GM12873 (cell line): ENCODE results near the gene NFKBIZ.

ENCODE experiments used
- TF ChIP-seq, protein P1 (sequence below): IDR thresholded peaks from 2 replicates; pipeline ENCODE4 v1.5.1; 2012; ENCODE audit warnings: low read depth, mild to moderate bottlenecking, moderate library complexity, low read length, control low read depth; ENCODE audit not compliant: insufficient read depth; ENCODE audit errors: missing control alignments

NFKBIZ gene

DNA sequence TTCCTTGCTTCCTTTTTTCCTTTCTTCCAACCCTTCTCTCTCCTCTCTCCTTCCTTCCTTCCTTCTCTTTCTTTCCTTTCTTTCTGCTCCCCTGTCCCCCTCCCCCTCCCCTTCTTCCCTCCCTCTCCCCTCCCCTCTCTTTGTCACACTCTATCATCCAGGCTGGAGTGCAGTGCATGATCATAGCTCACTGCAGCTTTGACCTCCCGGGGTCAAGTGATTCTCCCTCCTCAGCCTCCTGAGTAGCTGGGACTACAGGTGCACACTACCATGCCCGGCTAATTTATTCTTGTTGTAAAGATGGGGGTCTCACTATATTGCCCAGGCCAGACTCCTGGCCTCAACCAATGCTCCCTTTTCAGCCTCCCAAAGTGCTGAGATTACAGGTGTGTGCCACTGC is 18.7 kb downstream of the NFKBIZ start:
- TF ChIP-seq, protein P1, sequence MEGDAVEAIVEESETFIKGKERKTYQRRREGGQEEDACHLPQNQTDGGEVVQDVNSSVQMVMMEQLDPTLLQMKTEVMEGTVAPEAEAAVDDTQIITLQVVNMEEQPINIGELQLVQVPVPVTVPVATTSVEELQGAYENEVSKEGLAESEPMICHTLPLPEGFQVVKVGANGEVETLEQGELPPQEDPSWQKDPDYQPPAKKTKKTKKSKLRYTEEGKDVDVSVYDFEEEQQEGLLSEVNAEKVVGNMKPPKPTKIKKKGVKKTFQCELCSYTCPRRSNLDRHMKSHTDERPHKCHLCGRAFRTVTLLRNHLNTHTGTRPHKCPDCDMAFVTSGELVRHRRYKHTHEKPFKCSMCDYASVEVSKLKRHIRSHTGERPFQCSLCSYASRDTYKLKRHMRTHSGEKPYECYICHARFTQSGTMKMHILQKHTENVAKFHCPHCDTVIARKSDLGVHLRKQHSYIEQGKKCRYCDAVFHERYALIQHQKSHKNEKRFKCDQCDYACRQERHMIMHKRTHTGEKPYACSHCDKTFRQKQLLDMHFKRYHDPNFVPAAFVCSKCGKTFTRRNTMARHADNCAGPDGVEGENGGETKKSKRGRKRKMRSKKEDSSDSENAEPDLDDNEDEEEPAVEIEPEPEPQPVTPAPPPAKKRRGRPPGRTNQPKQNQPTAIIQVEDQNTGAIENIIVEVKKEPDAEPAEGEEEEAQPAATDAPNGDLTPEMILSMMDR = no peak

GRCh38 chr3:101868534-101869464 is 19.5 kb downstream of the NFKBIZ start:
- TF ChIP-seq, protein P1 = no peak

- TF ChIP-seq, protein P1 = no peak
Observed at GRCh38 chr3:101870138-101870537, 20.8 kb downstream of the NFKBIZ start.

- TF ChIP-seq, protein P1 = no peak
Observed at GRCh38 chr3:101873619-101874018, 24.3 kb downstream of the NFKBIZ start.

DNA sequence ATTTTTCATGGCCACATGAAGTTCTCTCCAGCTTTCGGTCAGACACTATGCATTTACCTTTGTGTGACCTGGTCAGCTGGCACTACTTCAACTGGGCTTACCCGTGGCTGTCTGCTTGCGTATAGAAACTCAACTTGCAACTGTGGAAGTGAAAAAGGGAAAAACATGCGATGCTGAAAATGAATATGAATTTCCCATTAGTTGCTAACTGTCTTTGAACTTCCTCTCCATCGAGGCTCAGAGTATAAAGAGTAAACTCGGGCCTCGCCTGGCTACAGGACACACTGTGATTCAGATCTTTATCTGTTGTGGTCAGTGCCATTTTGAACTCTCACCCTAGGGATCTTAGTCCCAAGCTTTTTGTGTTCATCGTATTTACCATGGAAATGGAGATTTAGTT is 26.8 kb downstream of the NFKBIZ start:
- TF ChIP-seq, protein P1 = no peak

DNA sequence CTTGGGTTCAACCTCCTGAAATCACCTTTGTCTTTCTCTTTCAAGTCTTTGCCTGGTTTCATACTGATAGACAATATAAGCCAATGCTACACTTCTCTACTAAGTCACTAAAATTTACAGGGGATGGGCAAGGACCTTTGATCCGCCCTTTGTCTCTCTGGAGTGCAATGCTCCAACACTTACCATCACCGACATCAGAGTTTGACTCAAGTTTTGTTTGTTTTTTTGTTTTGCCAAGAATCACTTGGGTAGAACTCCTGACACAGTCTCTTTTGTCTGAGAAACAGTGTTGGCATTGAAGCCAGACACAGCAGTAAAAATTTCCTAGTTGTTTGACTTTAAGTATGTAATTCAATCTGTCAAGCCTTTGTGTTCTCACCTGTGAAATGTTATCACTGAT is 29.3 kb downstream of the NFKBIZ start:
- TF ChIP-seq, protein P1 = no peak

GRCh38 chr3:101879102-101879501 is 29.8 kb downstream of the NFKBIZ start:
- TF ChIP-seq, protein P1 = no peak
